Kidney epithelial cell (primary cell): ENCODE data around the gene ABLIM1. TPM values are rescaled to one million over a fixed set of nuclear protein-coding genes. Genes with fewer than 3 reads are reported as not detected.

ENCODE experiments used
- DNase-seq: peaks from one replicate; pipeline ENCODE4 v3.0.0-alpha.2; 2010; ENCODE audit warnings: low read depth
- H3K27me3 ChIP-seq: 2 replicates; pipeline ENCODE4 v1.6.0; 2011; ENCODE audit warnings: low read length; ENCODE audit not compliant: control insufficient read depth, insufficient read depth
- H3K36me3 ChIP-seq: 2 replicates; pipeline ENCODE4 v1.5.1; 2011; ENCODE audit warnings: low read length; ENCODE audit not compliant: control insufficient read depth, insufficient read depth
- H3K4me3 ChIP-seq: 2 replicates; pipeline ENCODE4 v1.5.1; 2011; ENCODE audit warnings: low read depth, mild to moderate bottlenecking, control low read depth, low read length
- CTCF ChIP-seq: IDR thresholded peaks from 2 replicates; pipeline ENCODE4 v1.5.1; 2011; ENCODE audit warnings: mild to moderate bottlenecking, moderate library complexity, low read length, control low read depth, inconsistent platforms; ENCODE audit not compliant: insufficient read depth, poor library complexity, severe bottlenecking
- total RNA-seq: library from RNA; depleted of rRNA; stranded (reverse); fragments of >200 nt; gene quantifications from 2 replicates; pipeline ENCODE4 v1.2.3, GENCODE V29; 2015

Gene ABLIM1
- total RNA-seq, 1 donor from 2014 or later = 41.9 TPM

GRCh38 chr10:114458955-114459354 is 199.1 kb downstream of the ABLIM1 start:
- peak; percentile 49 for TF ChIP-seq CTCF
- Histone ChIP-seq H3K36me3 (no peaks in the 10 kb centered on the region), H3K27me3 (no peaks in the 10 kb centered on the region), H3K4me3 (no peak overlapping the region)
- no peak for DNase-seq

- no peaks in the 10 kb centered on the region for H3K27me3 ChIP-seq
- no peaks in the 10 kb centered on the region for H3K36me3 ChIP-seq
- no peak for TF ChIP-seq CTCF
- H3K4me3 ChIP-seq = no peak overlapping the region
- DNase-seq = no peak
These were observed 199.7 kb downstream of the ABLIM1 start for GRCh38 chr10:114458216-114458920.

GRCh38 chr10:114453576-114453975 is 204.5 kb downstream of the ABLIM1 start:
- DNase-seq = no peak
- no peak overlapping the region for H3K4me3 ChIP-seq

GRCh38 chr10:114448897-114449296 is 209.2 kb downstream of the ABLIM1 start:
- no peak overlapping the region for H3K4me3 ChIP-seq
- H3K36me3 ChIP-seq = peaks cover 3% of the 10 kb centered on the region
- no peaks in the 10 kb centered on the region for H3K27me3 ChIP-seq
- TF ChIP-seq CTCF = no peak
- DNase-seq = no peak

More at GRCh38 chr10:114453576-114453975, 204.5 kb downstream of the ABLIM1 start:
- peaks cover 2% of the 10 kb centered on the region for H3K36me3 ChIP-seq
- H3K27me3 ChIP-seq = no peaks in the 10 kb centered on the region
- no peak for TF ChIP-seq CTCF

- no peak for TF ChIP-seq CTCF
- no peaks in the 10 kb centered on the region for H3K27me3 ChIP-seq
- no peak overlapping the region for H3K4me3 ChIP-seq
- peaks cover 2% of the 10 kb centered on the region for H3K36me3 ChIP-seq
- no peak for DNase-seq
These were observed 212.7 kb downstream of the ABLIM1 start for GRCh38 chr10:114445332-114445731.

GRCh38 chr10:114444819-114445218 is 213.3 kb downstream of the ABLIM1 start:
- TF ChIP-seq CTCF = no peak
- no peaks in the 10 kb centered on the region for H3K27me3 ChIP-seq
- peaks cover 2% of the 10 kb centered on the region for H3K36me3 ChIP-seq
- DNase-seq = no peak
- H3K4me3 ChIP-seq = no peak overlapping the region
